DMS53 treated with DMSO at 0.1 percent for 48 hours (cell line): ENCODE measurements around the gene FUZ.

Source experiments
- DNase-seq: peaks from one replicate; lab custom pipeline; 2025; ENCODE audit not compliant: unreplicated experiment; lab: John Stamatoyannopoulos, UW

FUZ gene

DNA sequence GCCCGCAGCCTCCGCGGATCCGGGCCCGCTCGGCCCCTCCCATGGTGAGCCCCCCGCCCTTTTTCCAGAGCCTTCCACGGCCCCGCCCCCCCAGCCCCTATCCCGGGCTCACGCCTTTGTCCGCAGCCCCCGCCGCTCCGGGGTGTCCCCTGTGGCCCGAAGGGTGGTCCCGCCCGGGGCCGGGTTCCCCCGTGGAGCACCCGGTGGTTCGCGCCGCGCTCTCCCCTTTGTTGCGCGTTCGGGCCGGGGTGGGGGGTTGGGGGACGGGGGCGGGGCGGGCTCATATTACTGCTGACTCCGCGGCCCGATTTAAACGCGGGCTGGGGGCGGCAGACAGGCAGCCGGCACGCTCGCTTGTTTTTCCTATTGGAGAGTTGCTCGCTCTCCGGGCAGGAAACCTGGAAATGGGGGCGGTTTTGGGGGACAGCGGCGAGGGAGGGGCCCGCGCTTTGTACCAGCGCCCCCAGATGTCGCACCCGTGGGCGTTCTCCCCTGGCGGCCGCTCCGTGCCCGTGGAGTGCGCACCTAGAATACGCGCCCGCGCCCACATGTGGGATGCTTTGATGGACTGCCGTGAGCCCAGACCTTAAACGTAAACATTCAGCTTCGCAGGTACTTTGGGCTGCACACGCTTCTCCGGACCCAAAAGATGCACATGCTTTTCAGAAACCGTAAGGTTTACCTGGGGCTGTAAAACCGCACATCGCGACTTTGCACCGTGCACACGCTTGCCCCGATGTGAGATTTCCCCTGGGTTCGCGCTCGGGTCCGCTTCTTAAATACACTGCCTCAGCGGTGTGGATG lies 38.6 kb upstream of the FUZ start:
- DNase-seq, result no peak

DNA sequence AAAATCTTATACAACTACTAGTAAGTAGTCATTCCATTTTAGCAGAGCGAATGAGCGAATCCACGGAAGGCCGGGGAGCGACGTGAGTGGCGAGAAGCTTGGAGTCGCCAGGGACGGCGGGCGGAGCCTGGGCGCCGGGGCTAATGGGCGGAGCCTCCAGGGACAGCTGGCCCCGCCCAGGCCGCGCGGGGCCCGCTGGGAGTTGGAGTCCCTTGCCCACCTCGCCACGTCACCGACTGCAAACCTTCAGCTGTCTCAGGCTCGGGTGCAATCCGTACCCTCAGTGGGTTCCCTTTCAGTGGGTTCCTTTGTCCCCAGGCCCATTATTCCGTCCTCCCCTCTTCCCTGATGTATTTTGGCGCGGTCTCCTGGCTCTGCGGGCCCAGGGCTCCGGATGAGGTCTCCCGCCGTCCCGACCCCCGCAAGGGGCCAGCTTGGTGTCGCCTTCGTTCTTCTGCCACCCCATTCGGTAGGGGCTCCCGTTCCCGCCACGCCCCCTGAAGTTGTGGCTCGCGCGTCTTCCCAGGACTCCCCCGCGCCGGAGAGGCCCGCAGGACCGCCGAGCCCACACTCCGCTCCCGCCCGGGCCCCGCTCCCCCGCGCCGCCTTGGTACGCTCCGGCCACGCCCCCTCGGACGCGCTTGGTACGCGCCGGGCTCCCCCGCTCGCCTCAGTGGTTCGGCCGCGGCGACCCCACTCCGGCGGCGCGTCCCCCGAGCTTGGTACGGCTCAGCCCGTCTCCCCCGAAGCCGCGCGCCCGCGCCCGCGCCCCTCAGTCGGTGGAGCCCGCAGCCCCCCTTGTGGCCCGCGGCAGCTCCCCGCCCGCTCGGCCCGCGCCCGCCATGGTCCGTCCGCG lies 37.6 kb upstream of the FUZ start, which contains the start of gene PTOV1:
Gene PTOV1, plus strand, starts transcription at position 673 of the 856 bp plus-strand sequence.
- peak; percentile 64 for DNase-seq

DNA sequence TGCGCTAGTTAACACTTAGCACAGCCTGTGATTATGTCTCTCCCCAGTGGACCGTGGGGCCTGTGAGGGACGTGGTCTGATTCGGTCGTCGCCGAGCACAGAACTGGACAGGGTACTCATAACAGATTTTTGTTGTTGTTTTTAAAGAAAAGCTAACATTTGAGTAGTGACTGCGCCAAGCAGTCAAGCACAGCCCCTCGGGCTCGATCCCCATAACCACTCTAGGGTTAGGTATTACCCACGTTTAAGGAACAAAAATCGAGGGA lies 37.1 kb upstream of the FUZ start:
- DNase-seq, result no peak

- peak; percentile 51 for DNase-seq
These were observed 36.5 kb upstream of the FUZ start for GRCh38 chr19:49849433-49850220.

DNA sequence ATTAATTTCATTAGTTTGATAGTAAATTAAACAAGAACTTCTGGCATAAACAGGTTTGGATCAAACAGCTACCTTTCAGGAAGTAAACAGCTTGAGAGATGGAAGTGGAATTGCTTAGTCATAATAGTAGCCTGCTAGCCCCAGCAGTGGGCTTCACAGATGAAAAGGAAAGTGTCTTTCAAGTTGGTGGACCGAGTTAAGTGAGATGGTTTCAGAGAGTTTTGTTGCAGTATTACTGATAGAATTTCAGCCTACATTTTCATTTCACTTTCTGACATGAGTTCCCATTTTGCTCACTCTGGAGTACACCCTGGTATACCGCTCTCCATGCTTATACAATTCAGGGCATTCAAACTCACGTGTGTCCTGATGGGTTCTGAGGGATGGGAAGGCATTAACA lies 35.8 kb upstream of the FUZ start:
- DNase-seq, result no peak

DNA sequence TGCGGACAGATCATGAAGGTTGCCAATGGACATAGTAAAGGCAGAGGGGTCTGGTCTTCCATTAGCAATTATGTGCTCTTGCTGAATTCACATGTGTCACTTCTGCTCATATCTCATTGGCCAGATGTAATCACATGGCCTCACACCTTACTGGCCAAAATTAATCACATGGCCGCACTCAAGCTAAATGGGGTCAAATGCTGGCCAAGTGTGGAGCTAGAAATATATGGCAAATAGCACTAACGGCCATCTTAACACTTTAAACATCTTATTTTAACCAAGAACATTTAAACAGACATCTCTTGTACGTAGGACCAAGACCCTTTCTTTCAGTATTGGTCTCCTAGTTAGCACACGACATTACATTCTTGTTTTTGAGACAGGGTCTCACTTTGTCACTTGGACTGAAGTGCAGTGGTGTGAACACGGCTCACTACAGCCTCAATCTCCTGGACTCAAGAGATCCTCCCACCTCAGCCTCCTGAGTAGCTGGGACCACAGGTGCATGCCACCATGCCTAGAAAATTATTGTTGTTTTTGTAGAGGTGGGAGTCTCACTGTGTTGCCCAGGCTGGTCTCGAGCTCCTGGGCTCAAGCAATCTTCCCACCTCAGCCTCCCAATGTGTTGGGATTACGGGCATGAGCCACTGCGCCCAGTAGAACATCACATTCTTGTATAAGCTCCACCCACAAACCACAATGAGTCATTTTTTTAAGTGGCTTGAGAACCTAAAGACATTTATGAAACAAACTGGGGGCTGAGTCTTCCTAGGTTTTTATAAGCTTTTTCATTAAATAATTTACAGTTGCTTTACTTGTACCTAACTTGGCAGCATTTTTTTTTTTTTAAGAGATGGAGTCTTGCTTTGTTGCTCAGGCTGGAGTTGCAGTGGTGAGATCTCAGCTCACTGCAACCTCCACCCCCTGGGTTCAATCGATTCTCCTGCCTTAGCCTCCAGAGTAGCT lies 34.9 kb upstream of the FUZ start:
- DNase-seq, result no peak

- DNase-seq, result no peak
These were observed 33.3 kb upstream of the FUZ start for GRCh38 chr19:49846408-49846807.

DNA sequence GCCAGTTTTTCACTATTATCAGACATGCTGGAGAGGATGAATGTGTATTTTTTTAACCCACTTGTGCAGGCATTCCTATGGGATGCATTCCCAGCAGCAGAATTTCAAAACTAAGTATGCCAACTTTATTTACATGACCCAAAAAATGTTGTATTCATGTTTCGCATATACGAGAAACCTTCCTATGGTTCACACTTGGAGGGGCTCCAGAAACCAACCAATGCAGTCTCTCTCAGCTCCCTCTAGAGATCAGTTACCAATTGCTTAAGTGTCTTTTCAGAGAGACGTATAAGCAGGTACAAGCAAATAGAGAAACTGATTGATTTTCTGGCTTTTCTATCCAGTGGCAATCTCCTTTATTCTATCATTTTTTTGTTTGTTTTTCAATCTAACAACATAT lies 32.3 kb upstream of the FUZ start:
- no peak for DNase-seq

DNA sequence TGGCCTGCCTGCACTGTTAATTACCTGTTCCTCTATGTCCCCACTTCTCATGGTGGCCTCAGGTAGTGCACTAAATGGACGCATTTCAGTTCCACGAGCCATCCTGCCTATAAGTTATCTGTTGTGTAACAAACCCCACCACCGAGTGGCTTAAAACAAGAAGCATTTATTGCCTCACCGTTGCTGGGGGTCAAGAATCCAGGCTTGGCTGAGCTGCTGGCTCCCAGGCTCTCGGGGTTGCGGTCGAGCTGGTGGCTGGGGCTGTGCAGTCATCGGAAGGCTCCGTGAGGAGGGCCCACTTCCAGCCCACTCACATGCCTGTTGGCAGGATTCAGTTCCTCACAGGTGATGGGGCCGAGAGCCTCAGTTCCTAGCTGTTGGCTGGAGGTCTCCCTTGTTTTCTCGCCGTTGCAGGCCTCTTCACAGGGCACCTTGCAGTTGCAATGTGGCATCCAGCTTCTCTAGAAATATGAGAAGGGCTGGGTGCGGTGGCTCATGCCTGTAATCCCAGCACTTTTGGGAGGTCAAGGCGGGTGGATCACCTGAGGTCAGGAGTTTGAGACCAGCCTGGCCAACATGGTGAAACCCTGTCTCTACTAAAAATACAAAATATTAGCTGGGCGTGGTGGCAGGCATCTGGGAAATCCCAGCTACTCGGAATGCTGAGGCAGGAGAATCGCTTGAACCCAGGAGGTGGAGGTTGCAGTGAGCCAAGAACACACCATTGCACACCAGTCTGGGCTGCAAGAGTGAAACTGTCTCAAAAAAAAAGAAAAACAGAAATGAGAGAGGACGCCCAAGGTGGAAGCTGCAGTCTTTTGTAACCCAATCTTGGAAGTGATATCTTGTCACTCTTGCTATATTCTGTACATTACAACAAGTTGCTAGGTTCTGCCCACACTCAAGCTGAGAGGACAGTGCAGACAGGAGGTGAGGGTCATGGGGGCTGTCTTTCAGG lies 31.3 kb upstream of the FUZ start:
- no peak for DNase-seq

- DNase-seq, result no peak
These were observed 30.2 kb upstream of the FUZ start for GRCh38 chr19:49843265-49843664.

DNA sequence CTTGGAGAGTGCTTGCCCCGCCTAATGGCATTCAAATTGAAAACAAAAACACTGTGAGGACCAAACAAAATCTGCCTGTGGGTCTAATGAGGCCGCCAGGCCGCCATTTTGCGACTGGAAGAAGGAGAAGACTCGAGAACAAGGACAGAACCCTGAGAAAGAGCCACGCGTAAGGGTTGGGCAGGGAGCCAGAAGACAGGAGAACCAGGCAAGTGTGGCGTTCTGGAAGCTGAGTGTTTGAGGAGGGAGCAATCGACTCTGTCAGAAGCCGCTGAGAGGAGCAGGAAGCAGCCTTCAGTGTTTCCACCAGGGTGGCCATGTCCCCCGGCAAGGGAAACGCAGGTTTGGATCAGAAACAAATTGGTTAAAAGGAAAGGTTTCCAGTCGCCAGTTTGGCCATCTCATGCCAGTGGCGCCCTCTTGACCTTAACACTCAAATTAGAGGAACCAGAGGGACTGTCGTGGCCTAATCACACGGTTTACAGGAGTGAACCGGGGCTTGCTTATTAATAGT lies 27.7 kb upstream of the FUZ start:
- no peak for DNase-seq

GRCh38 chr19:49840321-49840720 lies 27.2 kb upstream of the FUZ start:
- no peak for DNase-seq

DNA sequence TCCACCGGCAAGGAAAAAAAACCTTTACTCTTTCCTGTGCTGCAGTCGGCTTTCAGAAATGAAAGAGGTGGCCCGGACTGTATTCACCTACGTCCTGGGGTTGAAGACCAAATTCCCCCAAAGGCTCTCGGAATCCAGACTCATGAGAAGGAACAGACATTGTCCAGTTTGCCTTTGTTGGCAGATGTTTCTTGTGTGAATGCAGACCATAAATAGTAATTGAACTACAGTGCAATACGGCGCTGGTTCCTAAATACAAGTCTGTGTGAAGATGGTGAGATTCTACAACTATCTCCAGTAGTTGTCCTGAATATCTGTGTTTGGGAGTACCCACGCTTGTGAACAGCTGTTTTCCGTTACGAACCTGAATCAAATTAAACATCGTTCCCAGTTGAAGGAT lies 26.6 kb upstream of the FUZ start:
- DNase-seq, result no peak

DNA sequence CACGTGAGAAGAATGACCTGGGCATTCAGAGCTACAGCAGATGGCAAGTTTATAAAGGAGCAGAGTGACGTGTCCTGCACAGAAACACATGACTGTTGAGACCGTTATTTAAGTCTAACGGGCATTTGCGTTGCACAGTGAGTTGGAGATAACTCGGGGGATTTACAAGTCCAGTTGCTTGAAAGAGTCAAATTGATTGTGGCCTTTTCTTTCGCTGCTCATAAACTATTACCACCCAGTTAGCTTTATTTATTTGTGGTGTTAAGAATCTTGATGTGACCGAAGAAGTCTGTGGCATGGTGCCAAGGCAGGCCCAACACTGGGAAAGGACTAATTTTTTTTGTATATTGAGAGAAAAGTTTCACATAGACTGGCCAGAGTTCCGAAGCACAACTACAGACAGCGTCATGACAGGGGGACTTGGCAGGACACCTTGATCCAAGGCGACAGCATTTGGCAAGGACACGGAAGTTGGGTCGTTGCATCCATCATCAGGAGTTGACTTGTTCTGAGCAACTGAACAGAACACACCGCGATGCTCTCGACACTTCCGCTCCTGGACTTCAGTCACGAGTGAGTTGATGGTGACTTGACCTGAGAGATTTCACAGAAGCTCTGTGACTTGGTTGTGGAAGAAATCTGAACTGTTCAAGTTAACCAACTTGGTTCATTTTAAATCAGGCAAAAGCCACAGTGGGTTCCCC lies 25.9 kb upstream of the FUZ start:
- no peak for DNase-seq

DNA sequence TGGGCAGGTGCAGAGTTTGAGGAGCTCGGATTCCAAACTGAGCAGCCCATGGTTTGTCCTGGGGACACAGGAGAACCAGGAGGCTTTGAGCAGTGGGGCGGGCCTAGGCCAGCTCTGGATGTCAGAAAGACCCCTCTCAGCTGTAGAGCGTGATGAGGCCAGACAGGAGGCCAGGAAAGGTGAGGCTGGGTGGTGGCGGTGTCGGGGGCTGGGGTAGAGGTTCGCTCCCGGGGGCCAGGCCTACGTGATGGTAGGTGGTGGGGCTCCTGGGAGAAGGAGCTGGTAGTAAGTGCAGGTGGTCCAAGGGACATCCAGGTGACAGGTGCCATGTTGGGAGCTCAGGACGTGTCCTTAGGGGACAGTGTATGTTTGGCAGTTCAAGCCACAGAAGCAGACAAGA lies 24.3 kb upstream of the FUZ start:
- no peak for DNase-seq

- no peak for DNase-seq
These were observed 23.9 kb upstream of the FUZ start for GRCh38 chr19:49837009-49837310.

DNA sequence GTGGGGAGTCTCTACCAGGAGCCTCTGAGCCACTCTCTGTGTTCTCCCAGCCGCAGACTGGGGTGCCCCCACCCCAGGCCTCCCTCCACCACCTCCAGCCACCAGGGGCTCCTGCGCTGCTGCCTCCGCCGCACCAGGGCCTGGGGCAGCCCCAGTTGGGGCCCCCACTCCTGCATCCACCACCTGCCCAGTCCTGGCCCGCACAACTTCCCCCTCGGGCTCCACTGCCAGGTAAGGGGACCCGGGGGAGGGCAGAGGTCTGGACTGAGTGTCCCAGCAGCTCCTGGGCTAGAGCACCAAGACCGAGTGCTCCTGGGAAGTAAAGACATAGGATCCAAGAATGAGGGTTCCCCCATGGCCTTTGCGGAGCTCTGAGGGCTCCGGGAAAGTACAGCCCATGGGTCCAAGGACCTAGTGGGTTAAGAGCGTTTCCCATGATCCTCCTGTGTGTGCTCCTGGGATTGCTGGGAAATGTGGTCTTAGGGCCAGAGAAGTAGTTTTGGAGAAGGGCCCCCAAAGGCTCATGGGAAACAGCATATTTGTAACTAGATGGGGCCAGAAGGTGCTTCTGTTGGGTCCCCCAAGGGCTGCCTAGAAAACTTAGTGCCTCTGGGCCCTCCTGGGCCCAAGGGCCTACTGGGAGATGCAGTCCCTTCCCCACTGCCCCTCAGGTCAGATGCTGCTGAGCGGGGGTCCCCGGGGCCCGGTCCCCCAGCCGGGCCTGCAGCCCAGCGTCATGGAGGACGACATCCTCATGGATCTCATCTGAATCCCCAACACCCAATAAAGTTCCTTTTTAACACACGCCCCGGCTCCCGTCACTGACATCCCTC lies 23.3 kb upstream of the FUZ start:
- DNase-seq, result no peak

GRCh38 chr19:49835562-49835961 lies 22.5 kb upstream of the FUZ start:
- DNase-seq, result no peak
